BE2C (cell line): ENCODE results near the gene PLXND1.

Experiments
- DNase-seq: peaks from one replicate; pipeline ENCODE4 v3.0.0-alpha.2; 2020
- H3K27me3 ChIP-seq: fragments of 250-450 bp; sonication (Bioruptor Pico); 2 replicates; pipeline ENCODE4 v1.5.1; 2020; ENCODE audit warnings: mild to moderate bottlenecking
- H3K36me3 ChIP-seq: fragments of 250-450 bp; sonication (Bioruptor Pico); 2 replicates; pipeline ENCODE4 v1.5.1; 2020; ENCODE audit warnings: mild to moderate bottlenecking
- H3K4me1 ChIP-seq: fragments of 250-450 bp; sonication (Bioruptor Pico); 2 replicates; pipeline ENCODE4 v1.5.1; 2020
- H3K4me3 ChIP-seq: 2 replicates; pipeline ENCODE4 v1.5.1; 2011; ENCODE audit warnings: low read depth, low read length
- H3K9me3 ChIP-seq: fragments of 250-450 bp; sonication (Bioruptor Pico); 2 replicates; pipeline ENCODE4 v1.5.1; 2020
- TF ChIP-seq, protein P1 (sequence below): IDR thresholded peaks from 2 replicates; pipeline ENCODE4 v1.5.1; 2012; ENCODE audit warnings: mild to moderate bottlenecking, low read depth, low read length

The PLXND1 gene

GRCh38 chr3:129579991-129580390, 26.5 kb downstream of the PLXND1 start:
- no peak overlapping the region for H3K4me3 ChIP-seq
- H3K27me3 ChIP-seq, result no peaks in the 10 kb centered on the region
- H3K9me3 ChIP-seq, result no peaks in the 10 kb centered on the region
- TF ChIP-seq, protein P1, sequence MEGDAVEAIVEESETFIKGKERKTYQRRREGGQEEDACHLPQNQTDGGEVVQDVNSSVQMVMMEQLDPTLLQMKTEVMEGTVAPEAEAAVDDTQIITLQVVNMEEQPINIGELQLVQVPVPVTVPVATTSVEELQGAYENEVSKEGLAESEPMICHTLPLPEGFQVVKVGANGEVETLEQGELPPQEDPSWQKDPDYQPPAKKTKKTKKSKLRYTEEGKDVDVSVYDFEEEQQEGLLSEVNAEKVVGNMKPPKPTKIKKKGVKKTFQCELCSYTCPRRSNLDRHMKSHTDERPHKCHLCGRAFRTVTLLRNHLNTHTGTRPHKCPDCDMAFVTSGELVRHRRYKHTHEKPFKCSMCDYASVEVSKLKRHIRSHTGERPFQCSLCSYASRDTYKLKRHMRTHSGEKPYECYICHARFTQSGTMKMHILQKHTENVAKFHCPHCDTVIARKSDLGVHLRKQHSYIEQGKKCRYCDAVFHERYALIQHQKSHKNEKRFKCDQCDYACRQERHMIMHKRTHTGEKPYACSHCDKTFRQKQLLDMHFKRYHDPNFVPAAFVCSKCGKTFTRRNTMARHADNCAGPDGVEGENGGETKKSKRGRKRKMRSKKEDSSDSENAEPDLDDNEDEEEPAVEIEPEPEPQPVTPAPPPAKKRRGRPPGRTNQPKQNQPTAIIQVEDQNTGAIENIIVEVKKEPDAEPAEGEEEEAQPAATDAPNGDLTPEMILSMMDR, result no peak
- H3K36me3 ChIP-seq, result peaks cover 10% of the 10 kb centered on the region
- H3K4me1 ChIP-seq, result peaks cover 4% of the 10 kb centered on the region
- no peak for DNase-seq

DNA sequence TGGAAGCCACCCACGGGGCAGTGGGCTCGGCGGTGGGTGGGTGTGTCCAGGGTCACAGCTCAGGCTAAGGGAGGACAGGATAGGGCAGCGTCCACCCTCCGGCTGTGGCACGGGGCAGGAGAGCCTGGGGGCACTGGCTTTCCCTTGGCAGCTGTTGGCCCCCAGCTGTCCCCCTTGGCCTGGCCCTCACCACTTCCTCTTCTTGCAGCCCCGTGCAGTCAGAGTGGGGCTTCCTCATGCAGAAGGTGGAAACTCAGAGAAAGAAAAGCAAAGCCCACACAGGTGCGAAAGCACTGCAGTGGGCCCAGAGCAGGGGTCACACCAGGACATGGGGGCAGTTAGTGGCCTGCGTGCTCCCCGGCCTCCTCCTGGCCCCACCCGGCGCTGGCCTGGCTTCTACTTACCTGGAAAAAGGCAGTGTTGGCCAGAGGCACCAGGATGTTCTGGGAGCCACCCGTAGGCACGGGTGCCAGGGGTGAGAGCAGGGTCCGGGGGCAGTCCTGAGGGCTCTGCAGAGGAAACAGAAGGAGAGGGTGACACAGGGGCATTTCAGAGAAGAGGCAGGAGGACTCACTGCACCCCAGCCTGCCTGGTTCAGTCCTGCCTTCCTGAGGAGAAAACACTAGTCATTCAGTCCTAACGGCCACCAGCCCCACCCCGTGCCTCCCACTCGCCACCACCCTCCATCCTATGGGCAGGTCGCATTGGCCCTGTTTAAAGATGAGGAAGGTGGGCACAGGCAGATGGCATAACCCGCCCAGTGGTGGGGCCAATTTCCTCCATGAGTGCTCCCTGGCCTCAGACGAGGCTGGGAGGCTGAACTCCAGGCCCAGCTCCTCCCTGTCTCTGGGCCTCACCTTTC, 28.3 kb downstream of the PLXND1 start:
- TF ChIP-seq, protein P1, result no peak
- no peak for DNase-seq
- no peaks in the 10 kb centered on the region for H3K9me3 ChIP-seq

GRCh38 chr3:129577366-129577765, 29.1 kb downstream of the PLXND1 start:
- H3K9me3 ChIP-seq, result no peaks in the 10 kb centered on the region
- no peak overlapping the region for H3K4me3 ChIP-seq
- TF ChIP-seq, protein P1, result no peak
- peak; percentile 61 for DNase-seq
- H3K27me3 ChIP-seq, result no peaks in the 10 kb centered on the region
- H3K4me1 ChIP-seq, result peaks cover 4% of the 10 kb centered on the region
- H3K36me3 ChIP-seq, result peaks cover 6% of the 10 kb centered on the region

More for the DNA sequence above, 28.3 kb downstream of the PLXND1 start:
- peaks cover 6% of the 10 kb centered on the region for H3K36me3 ChIP-seq
- no peaks in the 10 kb centered on the region for H3K27me3 ChIP-seq
- peaks cover 4% of the 10 kb centered on the region for H3K4me1 ChIP-seq
- no peak overlapping the region for H3K4me3 ChIP-seq

DNA sequence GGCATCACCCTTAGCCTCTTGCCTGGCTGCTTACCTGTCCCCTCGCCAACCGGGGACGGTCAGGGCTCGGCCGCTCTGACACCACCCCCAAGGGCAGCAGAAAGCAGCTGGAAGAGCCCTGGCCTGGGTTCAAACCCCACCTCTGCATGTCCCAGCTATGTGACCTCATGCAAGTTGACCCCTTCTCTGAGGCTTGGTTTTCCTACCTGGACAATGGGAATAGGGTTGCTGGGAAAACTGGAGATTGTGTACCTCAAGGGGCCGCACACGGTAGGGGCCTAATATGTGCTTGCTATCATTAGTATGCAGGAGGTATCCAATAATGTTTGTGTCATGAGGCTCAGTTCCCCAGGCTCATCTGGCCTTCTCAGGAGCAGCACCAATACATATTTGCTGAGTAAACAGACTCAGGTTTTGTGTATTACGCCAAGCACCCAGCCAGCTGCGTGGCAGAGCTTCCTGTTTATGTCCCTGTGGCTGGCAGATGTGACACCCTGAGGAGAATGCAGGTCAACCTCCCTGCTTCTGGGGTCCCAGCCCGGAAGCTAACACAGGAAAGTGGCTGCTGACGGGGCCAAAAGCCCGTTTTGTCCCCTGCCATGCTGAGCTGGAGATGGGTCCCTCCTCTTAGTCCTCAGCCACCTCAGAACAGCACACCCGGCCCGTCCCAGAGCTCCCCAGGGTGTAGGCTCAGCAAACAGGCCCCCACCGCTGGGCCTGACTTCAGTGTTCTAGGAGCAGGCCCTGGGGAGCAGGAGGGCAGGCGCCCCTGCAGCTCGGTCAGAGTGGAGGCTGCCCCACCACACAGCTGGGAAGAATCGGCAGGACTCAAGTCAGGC, 29.7 kb downstream of the PLXND1 start:
- peaks cover 6% of the 10 kb centered on the region for H3K36me3 ChIP-seq
- DNase-seq, result no peak
- TF ChIP-seq, protein P1, result no peak
- no peaks in the 10 kb centered on the region for H3K9me3 ChIP-seq
- H3K27me3 ChIP-seq, result no peaks in the 10 kb centered on the region
- peaks cover 4% of the 10 kb centered on the region for H3K4me1 ChIP-seq
- H3K4me3 ChIP-seq, result no peak overlapping the region

GRCh38 chr3:129575997-129576384, 30.5 kb downstream of the PLXND1 start:
- DNase-seq, result no peak
- Histone ChIP-seq H3K27me3 (no peaks in the 10 kb centered on the region), H3K4me1 (peaks cover 4% of the 10 kb centered on the region), H3K4me3 (no peak overlapping the region), H3K36me3 (peaks cover 6% of the 10 kb centered on the region), H3K9me3 (no peaks in the 10 kb centered on the region)
- TF ChIP-seq, protein P1, result no peak
